ENCODE results near the gene OR1L4.

OR1L4 gene, protein sequence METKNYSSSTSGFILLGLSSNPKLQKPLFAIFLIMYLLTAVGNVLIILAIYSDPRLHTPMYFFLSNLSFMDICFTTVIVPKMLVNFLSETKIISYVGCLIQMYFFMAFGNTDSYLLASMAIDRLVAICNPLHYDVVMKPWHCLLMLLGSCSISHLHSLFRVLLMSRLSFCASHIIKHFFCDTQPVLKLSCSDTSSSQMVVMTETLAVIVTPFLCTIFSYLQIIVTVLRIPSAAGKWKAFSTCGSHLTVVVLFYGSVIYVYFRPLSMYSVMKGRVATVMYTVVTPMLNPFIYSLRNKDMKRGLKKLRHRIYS

DNA sequence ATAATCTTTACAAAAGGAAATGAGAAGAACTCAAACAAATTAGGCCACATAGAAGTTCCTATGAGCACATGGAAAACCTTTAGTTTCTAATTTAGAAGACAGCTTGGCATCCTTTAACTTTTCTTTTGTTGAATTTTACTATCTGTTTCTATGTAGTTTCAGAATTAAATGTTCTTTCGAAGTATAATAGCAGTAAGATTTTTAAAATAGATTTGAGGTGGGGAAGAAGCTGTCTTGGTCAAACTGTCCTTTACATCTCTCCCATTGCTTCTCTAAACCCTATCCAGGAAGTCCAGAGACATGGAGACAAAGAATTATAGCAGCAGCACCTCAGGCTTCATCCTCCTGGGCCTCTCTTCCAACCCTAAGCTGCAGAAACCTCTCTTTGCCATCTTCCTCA is at the start of gene OR1L4:
OR1L4 (plus strand) TSS at position 301 of the 400 bp plus-strand sequence; CDS start at position 301, 0 bp downstream.
- DNase-seq (ENCODE audit: low spot score): no peak

DNA sequence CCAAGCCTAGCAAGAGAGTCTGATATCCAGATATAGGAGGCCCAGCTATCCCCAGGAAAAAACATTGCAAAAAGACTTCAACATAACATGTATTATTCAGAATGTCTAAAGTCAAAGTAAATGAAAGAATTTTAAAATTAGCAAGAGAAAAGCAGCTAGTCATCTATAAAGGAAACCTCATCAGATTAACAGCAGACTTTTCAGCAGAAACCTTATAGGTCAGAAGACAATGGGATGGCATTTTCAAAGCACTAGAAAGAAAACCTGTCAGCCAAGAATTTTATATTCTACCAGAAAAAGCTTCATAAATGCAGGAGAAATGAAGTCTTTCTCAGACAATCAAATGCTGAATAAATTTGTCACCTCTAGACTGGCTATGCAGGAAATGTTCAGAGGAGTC is 38.9 kb upstream of the OR1L4 start:
- no peak for DNase-seq (ENCODE audit: low spot score)

DNA sequence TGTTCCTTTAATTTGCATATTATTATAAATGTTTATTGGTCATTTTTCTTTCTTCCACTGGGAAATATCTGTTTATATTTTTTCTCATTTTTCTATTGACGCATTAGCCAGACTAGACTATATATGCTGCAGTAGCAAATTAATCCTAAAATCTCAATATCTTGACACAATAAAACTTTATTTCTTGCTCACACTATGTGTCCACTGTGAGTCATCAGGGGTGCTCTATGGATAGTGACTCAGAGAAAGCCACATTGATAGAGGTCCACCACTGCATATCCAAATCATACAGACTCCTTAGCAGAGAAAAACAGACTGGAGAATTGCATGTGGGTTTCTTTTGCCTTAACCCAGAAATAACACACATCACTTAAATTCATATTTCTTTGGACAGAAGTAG is 28.1 kb upstream of the OR1L4 start:
- no peak for DNase-seq (ENCODE audit: low spot score)

DNA sequence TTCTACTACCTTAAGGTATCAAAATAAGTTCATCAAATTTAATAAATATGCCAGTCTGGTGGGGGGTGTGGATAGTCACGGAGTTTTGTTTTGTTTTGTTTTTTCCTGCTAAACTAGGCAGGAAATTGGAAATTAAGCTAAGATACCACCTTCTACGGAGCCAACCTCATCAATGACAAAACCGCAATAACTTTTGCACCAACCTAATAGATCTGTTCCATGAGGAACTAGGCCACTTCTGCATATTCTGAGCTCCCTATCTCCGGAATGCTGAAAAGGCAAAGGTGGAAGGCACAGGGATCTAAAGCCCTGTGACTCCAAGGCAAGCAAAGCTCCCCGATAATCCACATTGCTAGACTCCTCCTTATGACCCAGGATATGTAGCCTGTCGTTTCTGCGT is 5.8 kb upstream of the OR1L4 start:
- DNase-seq (ENCODE audit: low spot score): no peak

DNA sequence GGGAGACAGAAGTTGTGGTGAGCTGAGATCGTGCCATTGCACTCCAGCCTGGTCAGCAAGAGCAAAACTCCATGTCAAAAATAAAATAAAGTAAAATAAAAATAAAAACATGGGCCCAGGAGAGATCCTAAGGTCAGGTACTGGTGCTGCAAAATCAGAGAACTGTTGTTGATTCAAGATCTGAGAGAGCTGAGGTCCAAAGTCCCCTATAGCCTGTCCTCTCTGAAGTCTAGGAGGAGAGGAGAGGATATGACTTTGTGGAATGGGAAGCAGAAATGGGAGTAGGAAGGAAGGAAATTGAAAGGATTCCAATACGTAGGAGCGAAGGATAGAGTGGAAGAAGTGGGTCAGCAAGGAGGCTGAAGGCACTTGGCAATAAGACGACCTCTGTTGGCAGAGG is 4.6 kb upstream of the OR1L4 start:
- DNase-seq (ENCODE audit: low spot score): no peak

DNA sequence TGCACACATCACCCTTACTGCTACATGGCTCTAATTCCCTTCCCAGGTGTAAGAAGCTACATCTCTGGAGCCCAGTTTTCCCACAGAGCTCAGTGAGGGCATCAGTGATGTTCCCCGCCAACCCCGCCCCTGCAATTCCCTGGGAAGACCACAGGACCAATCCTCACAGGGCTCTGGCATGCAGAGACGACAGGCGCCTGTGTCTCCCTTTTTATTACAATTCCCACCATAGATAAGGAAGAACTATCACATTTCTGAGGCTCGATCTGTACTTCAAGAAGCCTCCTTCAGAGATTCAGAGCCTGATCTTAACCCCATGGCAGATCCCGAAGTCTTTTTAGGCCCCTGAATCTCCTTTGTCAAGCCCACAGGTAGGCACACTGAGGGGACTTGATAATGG is 18.2 kb downstream of the OR1L4 start, which contains the start of gene OR1L6:
OR1L6 (plus strand) TSS at position 301 of the 400 bp plus-strand sequence. CDS start 7,545 bp downstream, outside the sequence.
- no peak for DNase-seq (ENCODE audit: low spot score)

DNA sequence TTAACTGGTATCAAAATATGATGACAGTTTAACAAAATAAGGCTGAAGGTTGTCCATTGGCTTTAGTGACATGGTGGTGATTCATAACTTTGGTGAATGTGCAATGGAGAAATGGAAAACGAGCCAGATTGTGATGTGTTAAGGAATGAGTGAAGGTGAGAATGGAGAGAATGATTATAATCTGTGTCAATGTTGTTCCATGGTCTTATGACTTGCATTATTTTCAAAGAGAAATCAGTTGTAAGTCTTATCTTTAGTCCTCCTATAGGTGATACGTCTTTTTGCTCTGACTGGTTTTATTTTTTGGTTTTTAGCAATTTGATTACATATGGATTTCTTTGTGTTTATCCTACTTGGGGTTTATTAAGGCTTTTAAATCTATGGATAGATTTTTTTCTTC is 31.0 kb downstream of the OR1L4 start:
- DNase-seq (ENCODE audit: low spot score): no peak

DNA sequence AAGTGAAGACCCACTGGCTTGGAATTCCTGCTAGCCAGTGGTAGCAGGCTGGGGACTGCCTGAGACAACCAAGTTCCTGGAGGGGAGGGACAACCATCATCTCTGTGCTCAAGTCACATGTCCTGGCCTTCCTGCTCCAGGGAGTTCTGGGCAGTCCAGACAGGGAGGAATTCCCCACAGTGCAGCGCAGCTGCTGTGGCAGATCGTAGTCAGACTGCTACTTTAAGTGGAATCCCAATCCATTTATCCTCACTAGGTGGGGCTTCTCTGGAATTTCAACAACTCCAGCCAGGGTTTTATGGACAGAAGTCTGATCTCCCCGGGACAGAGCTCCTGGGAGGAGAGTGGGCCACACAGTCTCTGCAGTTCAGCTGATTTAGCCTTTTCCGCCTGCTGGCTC is 44.0 kb downstream of the OR1L4 start:
- no peak for DNase-seq (ENCODE audit: low spot score)
